GM21717 (cell line): ENCODE results near the gene ARMH3.

ENCODE experiments used
- ATAC-seq: cut with Tn5 transposase; IDR thresholded peaks from one replicate; pipeline ENCODE4 v1.9.1; 2021; ENCODE audit warnings: mild to moderate bottlenecking, moderate library complexity; ENCODE audit not compliant: unreplicated experiment

ARMH3 gene

GRCh38 chr10:101833466-101833865 is 222.5 kb downstream of the ARMH3 start:
- ATAC-seq, result no peak

DNA sequence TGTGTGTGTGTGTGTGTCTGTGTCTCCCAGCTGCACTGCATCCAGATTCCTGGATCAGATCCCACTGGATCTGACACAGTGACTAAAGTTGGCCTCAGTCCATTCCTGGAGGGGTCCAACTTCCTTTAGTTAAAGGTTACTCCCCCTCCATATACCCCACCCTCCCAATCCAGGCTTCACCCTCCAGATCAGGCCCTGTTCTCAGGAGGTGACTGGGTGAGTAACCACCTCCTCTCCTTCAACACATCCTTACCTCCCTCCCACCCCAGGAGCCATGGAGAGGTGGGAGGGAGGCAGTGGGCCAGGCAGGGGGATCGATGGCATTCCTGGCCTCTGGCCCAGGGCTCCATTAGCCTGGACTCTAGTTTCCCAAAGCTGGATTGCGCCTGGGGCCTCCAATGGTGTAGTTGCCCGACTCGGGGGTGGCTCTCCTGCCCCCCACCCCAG is 223.6 kb downstream of the ARMH3 start:
- ATAC-seq, result no peak

- no peak for ATAC-seq
Observed at GRCh38 chr10:101831169-101831811, 224.7 kb downstream of the ARMH3 start.

DNA sequence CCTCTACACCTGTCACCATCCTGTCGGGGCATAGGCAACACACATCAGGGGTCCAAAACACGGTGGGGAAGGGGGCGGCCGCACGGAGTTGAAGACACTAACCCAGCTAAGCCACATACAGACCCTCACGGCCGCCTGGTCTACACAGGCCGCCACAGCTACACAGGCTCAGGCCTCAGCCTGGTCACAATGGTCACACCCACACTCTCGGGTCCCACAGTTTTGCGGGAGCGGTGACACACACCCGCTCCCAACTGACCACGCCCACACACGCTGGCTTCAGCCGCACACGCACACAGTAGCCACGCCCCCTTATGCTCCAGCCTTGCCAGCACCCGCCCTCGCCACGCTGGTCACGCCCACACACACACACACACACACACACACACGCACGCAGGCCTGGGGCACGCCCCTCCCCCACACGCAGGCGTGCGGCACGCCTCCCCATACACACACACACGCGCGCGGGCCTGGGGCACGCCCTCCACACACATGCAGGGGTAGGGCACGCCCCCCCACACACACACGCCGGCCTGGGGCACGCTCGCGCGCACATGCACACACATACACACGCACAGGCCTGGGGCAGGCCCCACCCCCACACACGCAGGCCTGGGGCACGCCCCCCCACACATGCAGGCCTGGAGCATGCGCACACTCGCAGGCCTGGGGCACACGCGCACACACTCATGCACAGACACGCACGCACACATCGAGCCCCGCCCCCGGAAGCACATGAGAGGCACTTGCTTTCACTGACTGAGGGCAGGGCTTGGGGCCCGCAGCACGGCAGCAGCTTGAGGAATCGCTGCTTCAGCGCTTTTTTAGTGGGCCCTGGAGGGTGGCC is 225.4 kb downstream of the ARMH3 start:
- peak; percentile 57 for ATAC-seq

GRCh38 chr10:101829561-101830315 is 226.2 kb downstream of the ARMH3 start:
- ATAC-seq, result peak; percentile 12

DNA sequence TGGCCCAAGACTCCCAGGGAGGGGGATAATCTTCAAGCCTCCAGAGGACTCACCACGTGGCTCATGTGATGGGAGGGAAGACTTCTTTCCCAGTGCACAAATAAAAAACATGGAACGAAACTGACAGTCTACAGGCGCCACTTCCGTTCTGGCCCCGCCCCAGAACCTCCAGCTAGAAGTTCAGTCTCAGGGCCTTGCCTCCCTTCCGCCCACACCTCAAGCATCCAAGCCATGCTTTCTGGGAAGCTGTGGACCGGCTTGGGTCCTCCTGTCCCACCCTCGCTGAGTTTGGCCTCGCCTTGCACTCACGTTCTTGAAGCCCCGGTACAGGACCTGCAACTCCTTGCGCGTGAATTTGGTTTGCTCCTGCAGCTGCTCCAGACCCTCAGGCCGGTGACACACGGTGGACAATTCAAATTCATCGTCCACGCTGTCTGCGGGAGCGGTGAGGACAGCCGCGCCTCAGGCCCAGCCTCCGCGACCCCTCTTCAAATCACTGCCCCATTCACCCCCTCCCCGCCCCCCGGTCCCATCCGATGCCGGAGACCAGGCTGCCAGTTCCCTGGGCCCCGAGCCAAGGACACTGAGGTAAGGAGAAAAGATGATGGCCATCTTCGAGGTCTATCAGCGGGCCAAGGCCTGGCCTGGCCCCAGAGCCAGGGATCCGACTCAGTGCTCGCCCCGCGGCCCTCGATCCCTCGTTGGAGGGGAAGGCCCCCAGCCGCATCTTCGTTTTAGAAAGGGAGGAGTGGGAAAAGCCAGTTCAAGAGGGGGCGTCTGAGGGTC is 227.0 kb downstream of the ARMH3 start:
- ATAC-seq, result no peak

- no peak for ATAC-seq
Observed at GRCh38 chr10:101827919-101828600, 227.9 kb downstream of the ARMH3 start.

- ATAC-seq, result no peak
Observed at GRCh38 chr10:101826852-101827434, 229.0 kb downstream of the ARMH3 start.

GRCh38 chr10:101824736-101825135 is 231.2 kb downstream of the ARMH3 start:
- ATAC-seq, result no peak

DNA sequence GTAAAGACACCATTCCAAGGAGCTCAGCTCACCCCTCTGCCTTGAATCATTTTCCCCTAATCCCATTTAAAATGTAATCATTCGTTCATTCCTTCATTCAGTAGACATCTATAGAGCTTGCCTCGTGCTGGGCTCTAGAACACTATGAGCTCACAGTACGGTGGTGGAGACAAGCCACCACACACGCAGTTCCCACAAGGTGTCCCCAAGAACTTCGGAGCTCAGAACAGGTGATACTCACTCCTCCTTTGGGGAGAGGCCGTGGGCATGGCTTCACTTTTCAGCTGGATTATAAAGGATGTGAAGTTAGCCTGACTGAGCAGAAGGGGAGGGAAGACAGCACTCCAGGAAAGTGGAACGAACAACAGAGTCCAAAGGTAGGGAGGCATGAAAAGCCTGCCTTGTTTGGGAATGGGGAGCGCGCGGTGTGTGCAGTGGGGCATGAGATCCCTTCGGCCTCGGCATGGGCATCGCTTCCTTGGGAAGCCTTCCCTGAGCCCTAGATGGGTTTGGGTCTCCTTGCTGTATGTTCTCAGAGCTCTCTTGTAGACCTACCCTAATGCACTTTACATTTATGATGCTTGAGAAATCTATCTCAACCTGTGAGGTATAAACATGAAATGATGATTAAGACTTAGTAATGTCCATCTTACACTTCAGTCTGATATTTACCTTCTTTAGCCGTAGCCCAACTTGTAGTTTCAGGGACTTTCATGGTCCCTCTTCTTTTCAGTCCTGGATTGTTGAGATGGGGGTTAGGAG is 236.9 kb downstream of the ARMH3 start:
- peak; percentile 18 for ATAC-seq

DNA sequence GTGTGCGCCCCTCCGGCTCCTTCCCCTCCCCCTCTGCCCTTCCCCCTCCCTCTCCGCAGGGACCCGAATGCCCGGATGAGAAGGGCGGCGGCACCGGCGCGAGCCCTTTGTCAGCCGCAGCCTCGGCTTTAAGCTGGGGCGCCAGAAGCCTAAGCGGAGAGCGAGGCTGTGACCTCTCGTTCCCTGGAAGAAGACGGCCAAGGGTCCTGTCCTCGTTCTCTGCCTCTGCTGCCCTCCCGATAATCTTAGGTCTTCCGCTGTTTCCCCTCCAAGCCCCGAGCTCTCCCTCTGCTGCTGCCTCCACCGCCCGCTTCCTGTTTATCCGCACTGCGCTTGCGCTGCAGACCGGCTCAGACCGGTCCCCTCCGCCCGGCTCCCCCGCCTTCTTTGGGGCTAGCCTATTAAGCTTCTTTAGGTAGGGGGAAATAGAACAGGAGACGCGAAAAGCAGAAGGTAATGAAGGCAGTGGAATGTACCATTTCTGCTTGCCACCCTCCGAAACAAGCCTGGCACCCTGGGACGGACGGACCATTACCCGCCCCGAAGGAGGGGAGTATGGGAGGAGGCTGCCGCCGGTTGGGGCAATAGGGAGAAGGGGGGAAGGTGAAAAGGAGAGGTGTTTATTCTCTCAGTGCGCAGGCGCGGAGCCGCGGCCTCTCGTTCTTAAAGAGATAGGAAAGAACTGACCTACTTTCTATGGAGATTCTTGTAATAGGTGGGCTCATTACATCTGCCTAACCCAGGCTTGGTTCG is 237.7 kb downstream of the ARMH3 start, which contains the start of gene OGA:
OGA (minus strand) TSS at position 326 of the 753 bp plus-strand sequence. CDS start 422 bp downstream, outside the sequence.
- ATAC-seq, result peak; percentile 74

DNA sequence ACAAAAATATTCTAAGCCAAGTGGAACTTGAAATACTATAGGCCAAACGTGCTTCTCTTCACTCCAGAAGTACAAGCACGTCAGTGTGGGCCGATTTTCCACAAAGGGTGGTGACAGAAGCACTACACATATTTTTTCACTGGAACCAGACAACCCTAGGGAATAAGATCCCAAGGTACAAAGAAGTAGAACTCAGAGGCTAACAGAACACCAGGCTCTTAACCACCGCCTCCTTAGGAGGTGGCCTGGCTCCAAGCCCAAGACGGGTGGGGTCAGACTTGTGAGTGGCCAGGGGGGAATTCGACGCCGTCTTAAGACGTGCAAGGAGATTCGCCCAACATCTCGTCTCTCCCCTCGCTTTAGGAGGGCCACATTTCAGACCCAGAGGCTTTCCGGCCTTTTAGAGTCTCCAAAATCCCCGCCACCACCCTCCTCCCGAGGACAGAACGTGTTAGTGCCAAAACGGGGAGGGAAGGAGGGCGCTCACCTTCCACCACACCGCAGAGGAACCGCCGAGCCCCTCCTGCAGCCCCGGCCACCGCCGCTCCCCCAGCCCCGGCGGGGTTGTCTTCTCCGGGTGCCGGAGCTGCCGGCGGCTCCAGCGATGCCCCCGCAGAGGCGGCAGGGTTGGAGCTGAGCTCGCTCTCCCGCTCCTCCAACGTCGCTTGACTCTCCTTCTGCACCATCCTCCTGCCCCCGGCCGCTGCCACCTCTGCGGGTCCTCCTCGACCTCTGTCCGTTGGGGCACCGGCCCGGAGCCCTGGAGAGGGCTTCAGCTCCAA is 238.4 kb downstream of the ARMH3 start:
- peak; percentile 7 for ATAC-seq

DNA sequence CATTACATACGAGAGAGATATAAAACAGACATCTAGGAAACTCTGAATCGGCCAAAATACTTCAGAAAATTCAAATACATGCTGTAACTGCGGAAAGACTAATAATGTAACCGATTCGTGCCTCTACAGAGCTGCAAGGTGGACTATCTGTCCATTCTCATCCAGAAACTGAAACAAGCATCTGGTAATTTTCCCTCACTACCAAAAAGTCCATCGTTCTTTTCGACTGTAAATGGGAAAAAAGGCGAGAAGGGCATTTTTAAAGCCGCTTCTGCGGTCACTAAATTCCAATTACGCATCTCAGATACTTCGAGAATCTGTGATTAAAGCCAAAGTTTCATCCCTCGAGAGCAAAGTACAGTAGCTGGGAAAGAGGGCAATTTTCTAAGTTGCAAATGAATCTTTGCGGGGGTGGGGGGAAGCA is 239.0 kb downstream of the ARMH3 start:
- ATAC-seq, result no peak

DNA sequence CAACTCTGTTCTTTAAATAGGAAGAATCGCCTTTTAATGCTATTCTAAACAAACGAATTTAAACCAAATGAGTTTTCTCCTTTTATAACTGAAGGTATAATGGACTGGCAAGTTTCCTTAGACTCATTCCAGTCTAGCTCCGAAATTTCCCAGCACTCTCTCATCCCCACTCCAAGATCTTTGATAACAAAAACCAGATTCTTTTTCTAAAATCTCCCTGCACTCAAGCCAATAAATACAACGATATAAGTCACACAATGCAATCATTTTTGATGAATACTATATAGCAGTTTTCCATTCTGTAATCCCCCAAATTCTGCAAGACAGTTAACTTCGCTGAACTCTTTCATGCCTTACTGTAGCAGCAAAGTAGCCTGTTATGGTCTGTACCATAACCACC is 239.6 kb downstream of the ARMH3 start:
- ATAC-seq, result no peak

- no peak for ATAC-seq
Observed at GRCh38 chr10:101814466-101815071, 241.4 kb downstream of the ARMH3 start.

DNA sequence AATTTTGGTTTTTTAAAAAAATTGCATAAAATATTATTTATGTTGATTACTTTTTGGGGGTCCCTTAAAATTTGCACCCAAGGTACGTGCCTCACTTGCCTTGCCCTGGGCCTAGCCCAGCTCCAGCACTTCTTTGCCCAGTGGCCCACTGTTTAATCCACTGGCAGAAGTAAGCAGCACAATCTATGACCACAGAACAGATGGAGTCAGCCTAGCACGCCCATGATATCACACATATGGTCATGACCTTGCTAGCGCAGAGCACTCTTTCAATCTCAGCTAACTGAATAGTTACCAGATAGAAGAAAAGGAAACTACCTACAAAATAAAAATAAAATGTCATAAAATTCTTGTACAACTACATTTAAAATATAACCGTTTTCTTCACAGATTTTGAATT is 243.4 kb downstream of the ARMH3 start:
- no peak for ATAC-seq

DNA sequence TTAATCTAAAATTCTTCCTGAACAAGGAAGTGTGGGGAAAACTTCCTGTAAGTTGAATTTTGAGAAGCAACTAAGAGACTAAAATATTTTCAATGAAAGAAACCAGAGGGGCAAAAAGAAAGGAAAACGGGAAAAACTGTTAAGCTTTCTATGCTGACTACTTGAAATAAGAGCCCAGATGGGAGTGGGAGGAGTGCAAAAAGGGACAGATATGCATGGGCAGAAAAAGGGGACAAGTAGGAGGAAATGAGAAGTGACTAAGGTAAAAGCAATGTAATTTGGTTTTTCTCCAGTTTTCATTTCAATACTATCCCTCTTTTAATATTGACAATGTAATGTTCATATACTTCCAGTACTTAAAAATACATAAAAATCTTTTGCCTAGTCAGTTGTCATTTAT is 248.8 kb downstream of the ARMH3 start:
- no peak for ATAC-seq
